Astrocyte of the cerebellum (primary cell): ENCODE measurements around the gene ATXN7L1.
"Not testable (repeated sequence)": the region's sequence is repeated elsewhere in the genome, so short reads cannot be mapped to it uniquely, and the experiment has no call there.

Experiments
- DNase-seq: peaks from one replicate; pipeline ENCODE4 v3.0.0-alpha.2; 2011; ENCODE audit warnings: low read depth
- H3K4me3 ChIP-seq: 2 replicates; pipeline ENCODE4 v1.5.1; 2011; ENCODE audit warnings: mild to moderate bottlenecking, low read depth, low read length, moderate library complexity
- in situ Hi-C: cut with HindIII; loops from 2 replicates; pipeline ENCODE4 v1.10.0; 2017; ENCODE audit warnings: low sequenced_read_pairs
- TF ChIP-seq, protein P1 (sequence below): IDR thresholded peaks from 2 replicates; pipeline ENCODE4 v1.5.1; 2012; ENCODE audit warnings: low read length, low read depth, moderate library complexity, mild to moderate bottlenecking; ENCODE audit errors: missing control alignments

The ATXN7L1 gene

DNA sequence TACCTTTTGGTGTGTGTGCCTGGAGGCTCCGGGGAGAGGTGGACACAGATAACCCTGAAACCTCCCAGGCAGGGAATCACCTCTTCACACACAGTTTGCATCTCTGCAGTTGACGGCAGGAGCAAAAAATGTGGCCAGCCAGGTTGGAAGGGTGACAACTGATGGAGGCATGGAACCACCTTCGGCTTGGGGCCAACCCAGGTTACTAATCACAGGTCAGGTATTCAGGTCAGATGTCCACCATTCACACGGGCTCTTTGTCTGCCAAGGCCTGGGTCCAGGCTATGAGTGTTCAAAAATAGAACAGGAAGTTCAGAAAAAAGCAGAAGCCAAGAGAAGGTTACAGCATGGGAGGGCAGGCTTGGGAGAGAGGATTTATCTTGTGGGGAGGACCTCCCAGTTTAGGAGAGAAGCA lies 157.9 kb downstream of the ATXN7L1 start:
- no peak for DNase-seq
- in situ Hi-C loops, result no loop called here
- H3K4me3 ChIP-seq, result no peak overlapping the region
- TF ChIP-seq, protein P1, sequence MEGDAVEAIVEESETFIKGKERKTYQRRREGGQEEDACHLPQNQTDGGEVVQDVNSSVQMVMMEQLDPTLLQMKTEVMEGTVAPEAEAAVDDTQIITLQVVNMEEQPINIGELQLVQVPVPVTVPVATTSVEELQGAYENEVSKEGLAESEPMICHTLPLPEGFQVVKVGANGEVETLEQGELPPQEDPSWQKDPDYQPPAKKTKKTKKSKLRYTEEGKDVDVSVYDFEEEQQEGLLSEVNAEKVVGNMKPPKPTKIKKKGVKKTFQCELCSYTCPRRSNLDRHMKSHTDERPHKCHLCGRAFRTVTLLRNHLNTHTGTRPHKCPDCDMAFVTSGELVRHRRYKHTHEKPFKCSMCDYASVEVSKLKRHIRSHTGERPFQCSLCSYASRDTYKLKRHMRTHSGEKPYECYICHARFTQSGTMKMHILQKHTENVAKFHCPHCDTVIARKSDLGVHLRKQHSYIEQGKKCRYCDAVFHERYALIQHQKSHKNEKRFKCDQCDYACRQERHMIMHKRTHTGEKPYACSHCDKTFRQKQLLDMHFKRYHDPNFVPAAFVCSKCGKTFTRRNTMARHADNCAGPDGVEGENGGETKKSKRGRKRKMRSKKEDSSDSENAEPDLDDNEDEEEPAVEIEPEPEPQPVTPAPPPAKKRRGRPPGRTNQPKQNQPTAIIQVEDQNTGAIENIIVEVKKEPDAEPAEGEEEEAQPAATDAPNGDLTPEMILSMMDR, result no peak

DNA sequence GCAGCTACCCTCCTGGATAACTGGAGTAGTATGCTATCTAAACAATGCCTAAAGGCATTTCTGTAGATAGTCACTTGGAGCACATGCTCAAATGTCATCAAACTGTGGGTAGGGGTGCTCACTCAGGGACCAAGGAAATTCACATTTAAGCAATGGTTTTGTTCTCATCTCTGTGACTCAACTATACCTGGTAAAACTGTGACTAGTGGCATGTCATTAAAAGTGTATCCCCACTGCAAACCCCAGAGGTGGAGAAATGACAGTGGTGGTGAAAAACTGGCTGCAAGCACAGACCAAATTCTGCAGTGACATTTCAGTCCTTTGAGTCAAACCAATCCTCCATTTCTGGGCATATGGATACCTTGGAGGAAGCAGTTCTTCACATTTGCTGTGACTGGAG lies 160.9 kb downstream of the ATXN7L1 start:
- H3K4me3 ChIP-seq, result no peak overlapping the region
- in situ Hi-C loops, result no loop called here
- DNase-seq, result no peak
- TF ChIP-seq, protein P1, result no peak

DNA sequence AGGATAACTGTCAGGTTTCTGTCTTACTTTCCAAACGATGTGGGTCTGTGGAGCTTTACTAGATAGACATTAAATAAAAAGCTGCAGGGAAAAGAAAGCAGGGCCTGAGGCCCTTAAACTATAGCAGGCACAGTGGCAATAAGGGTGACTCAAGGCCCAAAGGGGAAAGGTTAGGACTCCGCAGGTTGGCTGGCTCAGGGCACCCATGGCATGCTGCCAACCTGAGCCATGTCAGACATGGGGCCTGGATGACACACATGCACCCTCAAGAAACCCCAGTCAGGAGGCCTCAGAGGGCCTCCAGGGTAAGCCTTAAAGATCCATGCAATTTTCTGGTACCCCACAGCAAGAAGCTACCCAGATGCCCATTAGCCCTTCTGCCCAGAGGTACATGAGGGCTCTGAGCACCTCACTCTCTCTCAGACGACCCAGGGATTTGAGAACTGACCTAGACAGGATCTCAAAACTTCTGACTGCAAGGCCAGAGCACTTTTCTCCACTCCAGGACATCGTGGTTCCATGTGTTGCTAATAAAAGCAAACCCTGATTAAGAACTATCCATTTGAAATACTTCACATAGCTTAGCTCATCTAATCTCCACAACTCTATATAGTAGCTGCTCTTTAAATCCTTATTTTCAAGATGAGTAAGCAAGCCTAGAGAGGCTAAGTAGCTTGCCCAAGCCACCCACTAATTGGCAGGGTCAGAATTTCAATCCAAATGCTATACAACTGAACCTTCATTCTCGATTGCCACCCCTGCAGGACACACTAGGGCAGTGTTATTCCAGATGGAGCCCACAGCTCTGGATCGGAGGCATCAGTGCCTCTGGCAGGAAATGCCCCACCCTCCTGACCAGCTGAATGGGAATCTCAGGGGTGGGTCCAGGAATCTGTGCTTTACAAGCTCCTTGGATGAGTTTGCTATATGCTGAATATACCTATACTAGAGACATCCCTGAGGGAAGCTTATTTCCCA lies 162.6 kb downstream of the ATXN7L1 start:
- no peak overlapping the region for H3K4me3 ChIP-seq
- DNase-seq, result no peak
- TF ChIP-seq, protein P1, result no peak
- in situ Hi-C loops, result no loop called here

DNA sequence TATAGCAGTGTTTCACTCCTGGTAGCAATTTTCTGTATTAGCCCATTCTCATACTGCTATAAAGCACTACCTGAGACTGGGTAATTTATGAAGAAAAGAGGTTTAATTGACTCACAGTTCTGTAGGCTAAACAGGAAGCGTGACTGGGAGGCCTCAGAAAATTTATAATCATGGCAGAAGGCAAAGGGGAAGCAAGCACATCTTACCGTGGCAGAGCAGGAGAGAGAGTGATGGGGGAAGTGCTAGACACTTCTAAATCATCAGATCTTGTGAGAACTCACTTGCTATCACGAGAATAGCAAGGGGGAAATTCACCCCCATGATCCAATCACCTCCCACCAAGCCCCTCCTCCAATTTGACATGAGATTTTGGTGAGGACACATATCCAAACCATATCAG lies 163.5 kb downstream of the ATXN7L1 start:
- no peak overlapping the region for H3K4me3 ChIP-seq
- in situ Hi-C loops, result no loop called here
- TF ChIP-seq, protein P1, result no peak
- DNase-seq, result no peak

DNA sequence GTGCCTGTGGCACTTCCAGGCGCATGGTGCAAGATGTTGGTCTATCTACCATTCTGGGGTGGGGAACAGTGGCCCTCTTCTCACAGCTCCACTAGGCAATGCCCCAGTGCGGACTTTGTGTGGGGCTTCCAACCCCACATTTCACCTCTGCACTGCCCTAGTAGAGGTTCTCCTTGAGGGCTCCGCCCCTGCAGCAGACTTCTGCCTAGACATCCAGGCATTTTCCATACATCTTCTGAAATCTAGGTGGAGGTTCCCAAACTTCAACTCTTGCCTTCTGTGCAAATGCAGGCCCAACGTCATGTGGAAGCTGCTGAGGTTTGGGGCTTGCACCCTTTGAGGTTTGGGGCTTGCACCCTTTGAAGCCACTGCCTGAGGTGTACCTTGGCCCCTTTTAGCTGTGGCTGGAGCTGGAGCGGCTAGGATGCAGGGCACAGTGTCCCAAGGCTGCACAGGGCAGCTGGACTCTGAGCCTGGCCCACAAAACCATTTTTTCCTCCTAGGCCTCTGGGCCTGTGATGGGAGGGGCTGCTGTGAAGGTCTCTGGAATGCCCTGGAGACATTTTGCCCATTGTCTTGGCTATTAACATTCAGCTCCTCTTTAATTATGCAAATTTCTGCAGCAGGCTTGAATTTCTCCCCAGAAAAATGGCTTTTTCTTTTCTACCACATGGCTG lies 164.5 kb downstream of the ATXN7L1 start:
- in situ Hi-C loops, result no loop called here
- DNase-seq, result no peak
- TF ChIP-seq, protein P1, result no peak
- H3K4me3 ChIP-seq, result no peak overlapping the region

DNA sequence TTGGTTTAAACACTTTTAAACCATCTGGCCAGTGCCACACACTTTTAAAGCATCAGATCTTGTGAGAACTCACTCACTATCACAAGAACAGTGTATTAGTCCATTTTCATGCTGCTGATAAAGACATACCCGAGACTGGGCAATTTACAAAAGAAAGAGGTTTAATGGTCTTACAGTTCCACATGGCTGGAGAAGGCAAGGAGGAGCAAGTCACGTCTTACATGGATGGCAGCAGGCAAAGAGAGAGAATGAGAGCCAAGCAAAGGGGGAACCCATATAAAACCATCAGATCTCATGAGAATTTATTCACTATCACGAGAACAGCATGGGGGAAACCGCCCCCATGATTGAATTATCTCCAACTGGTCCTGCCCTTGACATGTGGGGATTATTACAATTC lies 165.7 kb downstream of the ATXN7L1 start:
- in situ Hi-C loops, H3K4me3 ChIP-seq, DNase-seq: not testable (repeated sequence)

DNA sequence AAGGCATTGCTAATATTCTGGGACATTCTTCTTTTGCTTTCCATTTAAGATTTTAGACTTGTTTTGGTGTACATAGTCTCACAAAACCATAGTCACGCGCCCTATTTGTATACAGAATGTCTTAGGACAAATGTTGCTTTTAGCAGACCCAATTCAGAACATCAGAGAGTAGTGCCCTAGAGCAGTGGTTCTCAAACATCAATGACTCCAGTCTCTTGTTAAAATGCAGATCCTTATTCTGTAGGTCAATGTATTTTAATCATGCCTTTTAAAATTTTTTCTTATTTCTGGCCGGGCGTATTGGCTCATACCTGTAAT lies 167.7 kb downstream of the ATXN7L1 start:
- DNase-seq, result no peak
- TF ChIP-seq, protein P1, result no peak
- in situ Hi-C loops, result no loop called here
- H3K4me3 ChIP-seq, result no peak overlapping the region
